ENCODE measurements around the gene EP400. TPM values are rescaled to one million over a fixed set of nuclear protein-coding genes. Genes with fewer than 3 reads are reported as not detected.

EP400 gene, protein sequence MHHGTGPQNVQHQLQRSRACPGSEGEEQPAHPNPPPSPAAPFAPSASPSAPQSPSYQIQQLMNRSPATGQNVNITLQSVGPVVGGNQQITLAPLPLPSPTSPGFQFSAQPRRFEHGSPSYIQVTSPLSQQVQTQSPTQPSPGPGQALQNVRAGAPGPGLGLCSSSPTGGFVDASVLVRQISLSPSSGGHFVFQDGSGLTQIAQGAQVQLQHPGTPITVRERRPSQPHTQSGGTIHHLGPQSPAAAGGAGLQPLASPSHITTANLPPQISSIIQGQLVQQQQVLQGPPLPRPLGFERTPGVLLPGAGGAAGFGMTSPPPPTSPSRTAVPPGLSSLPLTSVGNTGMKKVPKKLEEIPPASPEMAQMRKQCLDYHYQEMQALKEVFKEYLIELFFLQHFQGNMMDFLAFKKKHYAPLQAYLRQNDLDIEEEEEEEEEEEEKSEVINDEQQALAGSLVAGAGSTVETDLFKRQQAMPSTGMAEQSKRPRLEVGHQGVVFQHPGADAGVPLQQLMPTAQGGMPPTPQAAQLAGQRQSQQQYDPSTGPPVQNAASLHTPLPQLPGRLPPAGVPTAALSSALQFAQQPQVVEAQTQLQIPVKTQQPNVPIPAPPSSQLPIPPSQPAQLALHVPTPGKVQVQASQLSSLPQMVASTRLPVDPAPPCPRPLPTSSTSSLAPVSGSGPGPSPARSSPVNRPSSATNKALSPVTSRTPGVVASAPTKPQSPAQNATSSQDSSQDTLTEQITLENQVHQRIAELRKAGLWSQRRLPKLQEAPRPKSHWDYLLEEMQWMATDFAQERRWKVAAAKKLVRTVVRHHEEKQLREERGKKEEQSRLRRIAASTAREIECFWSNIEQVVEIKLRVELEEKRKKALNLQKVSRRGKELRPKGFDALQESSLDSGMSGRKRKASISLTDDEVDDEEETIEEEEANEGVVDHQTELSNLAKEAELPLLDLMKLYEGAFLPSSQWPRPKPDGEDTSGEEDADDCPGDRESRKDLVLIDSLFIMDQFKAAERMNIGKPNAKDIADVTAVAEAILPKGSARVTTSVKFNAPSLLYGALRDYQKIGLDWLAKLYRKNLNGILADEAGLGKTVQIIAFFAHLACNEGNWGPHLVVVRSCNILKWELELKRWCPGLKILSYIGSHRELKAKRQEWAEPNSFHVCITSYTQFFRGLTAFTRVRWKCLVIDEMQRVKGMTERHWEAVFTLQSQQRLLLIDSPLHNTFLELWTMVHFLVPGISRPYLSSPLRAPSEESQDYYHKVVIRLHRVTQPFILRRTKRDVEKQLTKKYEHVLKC (N-terminal part only)
- 10 to 100 TPM in 3 of 4 donors, 1 to 10 TPM in 1; 8.6 to 28.9 (median 12.8) TPM for polyA plus RNA-seq
- long read RNA-seq, donor 1, full-length matches to known transcripts, result 11 of 11 reads
- long read RNA-seq, donor 1, partial matches to known transcripts, result 0 of 11 reads
- long read RNA-seq, donor 1, other reads (novel, unspliced or antisense), result 0 of 11 reads
- long read RNA-seq, donor 2, partial matches to known transcripts, result 0 of 3 reads
- long read RNA-seq, donor 2, other reads (novel, unspliced or antisense), result 0 of 3 reads
- long read RNA-seq, donor 3, partial matches to known transcripts, result 5 of 7 reads
- long read RNA-seq, donor 3, other reads (novel, unspliced or antisense), result 0 of 7 reads
- long read RNA-seq, donor 4, result 0 reads
- long read RNA-seq, donor 5, full-length matches to known transcripts, result 2 of 2 reads
- long read RNA-seq, donor 5, partial matches to known transcripts, result 0 of 2 reads
- long read RNA-seq, donor 5, other reads (novel, unspliced or antisense), result 0 of 2 reads
- long read RNA-seq, donor 6, partial matches to known transcripts, result 0 of 4 reads
- long read RNA-seq, donor 6, other reads (novel, unspliced or antisense), result 0 of 4 reads
- long read RNA-seq, donor 7, result 0 reads
- long read RNA-seq, donor 8, result 0 reads
- long read RNA-seq, donor 9, result 0 reads
- long read RNA-seq, donor 10, full-length matches to known transcripts, result 6 of 22 reads
- long read RNA-seq, donor 10, partial matches to known transcripts, result 16 of 22 reads
- long read RNA-seq, donor 10, other reads (novel, unspliced or antisense), result 0 of 22 reads

DNA sequence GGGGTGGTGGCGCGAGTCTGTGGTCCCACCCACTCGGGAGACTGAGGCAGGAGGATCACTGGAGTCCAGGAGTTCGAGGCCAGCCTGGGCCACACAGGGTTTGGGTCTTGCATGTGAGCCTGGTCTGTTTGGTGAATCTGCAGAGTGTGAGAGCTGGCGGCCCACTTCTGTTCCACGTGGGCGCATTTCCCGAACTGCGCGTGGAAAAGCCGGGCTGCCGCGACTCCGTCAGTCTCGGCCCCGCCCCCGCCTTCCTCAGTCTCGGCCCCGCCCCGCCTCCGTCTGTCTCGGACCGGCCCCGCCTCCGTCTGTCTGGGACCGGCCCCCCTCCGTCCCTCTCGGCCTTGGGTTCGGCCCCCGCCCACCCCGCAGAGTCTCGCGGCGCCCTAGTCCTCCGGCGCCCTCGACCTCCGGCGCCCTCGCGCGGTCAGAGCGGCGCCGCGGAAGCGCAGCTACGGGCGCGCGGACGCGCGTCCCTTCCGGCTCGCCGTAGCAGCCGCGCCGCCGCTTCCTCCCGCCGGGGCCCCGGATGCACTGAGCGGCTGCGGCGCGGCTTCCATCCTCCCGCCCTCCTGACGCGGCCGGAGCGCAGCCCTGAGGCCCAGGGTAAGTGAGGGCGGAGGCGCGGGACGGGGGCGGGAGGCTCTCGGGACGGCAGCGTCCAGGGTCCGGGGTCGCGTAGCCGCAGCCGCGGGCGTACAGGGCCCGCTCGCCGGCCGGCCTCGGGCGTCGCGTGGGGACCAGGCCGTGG is at the start of gene EP400:
EP400 (plus strand) TSS at position 512 of the 751 bp plus-strand sequence. CDS start 10,678 bp downstream, outside the sequence.
- Histone ChIP-seq H3K27ac (ENCODE audit: low read depth in 1 of 3, low read length in 2 of 3) (peak within 1 kb of the TSS; percentile 55 to 85 (median 65)), H3K4me1 (ENCODE audit: control insufficient read depth in 3 of 3, insufficient read depth in 2 of 3, low read depth in 1 of 3, low read length in 2 of 3) (peaks cover 0 to 4% (median 0%) of the 10 kb centered on the region in 3 donors), H3K4me3 (ENCODE audit: low read depth in 1 of 3, low read length in 3 of 3) (peak within 1 kb of the TSS; percentile 78 to 99 (median 94)), H3K9me3 (ENCODE audit: control insufficient read depth in 2 of 2, insufficient read depth in 1 of 2, low read depth in 1 of 2, low read length in 1 of 2) (peaks cover 0 to under 1% of the 10 kb centered on the region in 2 donors), H3K27me3 (ENCODE audit: control insufficient read depth in 3 of 3, insufficient read depth in 3 of 3, low read length in 3 of 3) (no peaks in the 10 kb centered on the region), H3K36me3 (ENCODE audit: control insufficient read depth in 3 of 3, insufficient read depth in 2 of 3, low read depth in 1 of 3, low read length in 3 of 3) (peaks cover 0 to 6% (median 0%) of the 10 kb centered on the region in 3 donors)
- DNase-seq (peak; percentile 94 to 97), FAIRE-seq (no peak)
- 1 to 2% (median 2%) methylated on average over 48 to 97 of the region's 97 CpGs for WGBS, 3 donors

DNA sequence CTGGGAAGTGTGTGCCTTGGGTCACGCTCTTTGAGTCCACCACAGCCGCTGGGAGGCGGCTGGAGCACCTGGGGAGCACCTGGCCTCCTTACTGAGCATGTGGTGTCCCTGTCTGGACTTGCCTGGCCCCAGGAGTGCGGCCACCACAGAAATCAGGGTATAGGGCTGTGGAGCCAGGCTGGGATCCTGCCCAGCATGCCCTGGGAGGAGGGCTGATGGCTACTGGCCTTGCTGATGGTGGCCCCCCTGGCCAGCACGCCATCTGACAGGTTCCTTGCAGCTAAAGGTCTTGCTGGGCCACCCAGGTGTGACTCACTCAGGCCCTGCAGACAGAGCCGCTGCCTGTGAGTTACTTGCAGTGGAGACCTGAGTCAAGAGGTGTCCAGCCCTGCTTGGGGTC is 49.3 kb upstream of the EP400 start:
- 86 to 95% (median 88%) methylated on average over 6 of the region's 6 CpGs for WGBS, 3 donors
- H3K27ac ChIP-seq (ENCODE audit: low read depth in 1 of 3, low read length in 2 of 3), result no peak overlapping the region
- DNase-seq, result no peak
- peaks cover 0 to 13% (median 5%) of the 10 kb centered on the region in 3 donors for H3K4me1 ChIP-seq (ENCODE audit: control insufficient read depth in 3 of 3, insufficient read depth in 2 of 3, low read depth in 1 of 3, low read length in 2 of 3)
- H3K27me3 ChIP-seq (ENCODE audit: control insufficient read depth in 3 of 3, insufficient read depth in 3 of 3, low read length in 3 of 3), result no peaks in the 10 kb centered on the region
- no peaks in the 10 kb centered on the region for H3K9me3 ChIP-seq (ENCODE audit: control insufficient read depth in 2 of 2, insufficient read depth in 1 of 2, low read depth in 1 of 2, low read length in 1 of 2)
- H3K4me3 ChIP-seq (ENCODE audit: low read depth in 1 of 3, low read length in 3 of 3), result no peak overlapping the region
- FAIRE-seq, result no peak
- H3K36me3 ChIP-seq (ENCODE audit: control insufficient read depth in 3 of 3, insufficient read depth in 2 of 3, low read depth in 1 of 3, low read length in 3 of 3), result peaks cover 0 to 53% (median 4%) of the 10 kb centered on the region in 3 donors

DNA sequence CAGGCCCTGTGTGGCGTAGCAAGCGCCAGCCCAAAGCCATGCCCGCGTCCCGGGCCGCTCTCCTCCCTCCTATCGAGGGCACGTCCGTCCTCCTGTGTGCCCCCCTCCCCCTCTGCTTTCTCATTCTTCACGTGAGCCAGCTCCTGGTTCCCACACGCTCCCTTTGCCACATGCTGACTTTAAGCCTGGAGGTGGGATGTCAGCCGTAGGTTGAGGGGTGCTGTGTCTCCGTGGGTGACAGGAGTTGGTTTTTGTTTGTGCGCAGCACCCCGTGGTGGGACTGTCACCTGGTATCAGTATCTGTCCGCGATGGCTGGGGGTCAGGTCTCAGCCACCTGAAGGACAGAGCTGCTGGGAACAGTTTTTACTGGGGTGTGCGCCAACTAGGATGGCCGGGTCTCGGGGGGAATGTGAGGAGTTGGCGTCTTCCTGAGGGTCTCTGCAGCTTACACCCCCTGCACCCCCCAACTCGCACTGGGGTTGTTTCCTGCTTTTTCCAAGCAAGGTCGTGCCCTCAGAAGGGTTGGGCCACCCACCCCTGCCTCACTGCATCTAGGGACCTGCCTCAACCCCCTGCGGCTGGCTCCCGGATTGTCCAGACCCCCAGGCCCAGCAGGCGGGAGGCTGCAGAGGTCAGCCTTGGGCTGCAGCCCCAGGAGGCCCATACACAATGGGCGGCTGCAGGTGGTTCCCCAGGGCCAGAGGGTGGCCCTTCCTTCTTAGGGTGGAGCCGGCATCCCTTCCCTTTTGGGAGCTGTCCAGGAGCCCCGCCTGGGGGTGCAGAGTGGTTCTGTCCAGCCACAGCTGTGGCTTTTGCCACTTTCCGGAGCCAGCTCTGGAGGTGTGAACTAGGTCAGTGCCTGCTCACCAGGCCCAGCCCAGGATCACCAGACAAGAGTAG is 48.1 kb upstream of the EP400 start:
- no peak for FAIRE-seq
- DNase-seq, result no peak
- Histone ChIP-seq H3K4me3 (ENCODE audit: low read depth in 1 of 3, low read length in 3 of 3) (no peak overlapping the region), H3K27ac (ENCODE audit: low read depth in 1 of 3, low read length in 2 of 3) (no peak overlapping the region), H3K9me3 (ENCODE audit: control insufficient read depth in 2 of 2, insufficient read depth in 1 of 2, low read depth in 1 of 2, low read length in 1 of 2) (no peaks in the 10 kb centered on the region), H3K4me1 (ENCODE audit: control insufficient read depth in 3 of 3, insufficient read depth in 2 of 3, low read depth in 1 of 3, low read length in 2 of 3) (peaks cover 0 to 2% (median 2%) of the 10 kb centered on the region in 3 donors), H3K27me3 (ENCODE audit: control insufficient read depth in 3 of 3, insufficient read depth in 3 of 3, low read length in 3 of 3) (no peaks in the 10 kb centered on the region), H3K36me3 (ENCODE audit: control insufficient read depth in 3 of 3, insufficient read depth in 2 of 3, low read depth in 1 of 3, low read length in 3 of 3) (peaks cover 0 to 60% (median 4%) of the 10 kb centered on the region in 3 donors)
- WGBS, 3 donors, result 76 to 84% (median 80%) methylated on average over 30 of the region's 30 CpGs

DNA sequence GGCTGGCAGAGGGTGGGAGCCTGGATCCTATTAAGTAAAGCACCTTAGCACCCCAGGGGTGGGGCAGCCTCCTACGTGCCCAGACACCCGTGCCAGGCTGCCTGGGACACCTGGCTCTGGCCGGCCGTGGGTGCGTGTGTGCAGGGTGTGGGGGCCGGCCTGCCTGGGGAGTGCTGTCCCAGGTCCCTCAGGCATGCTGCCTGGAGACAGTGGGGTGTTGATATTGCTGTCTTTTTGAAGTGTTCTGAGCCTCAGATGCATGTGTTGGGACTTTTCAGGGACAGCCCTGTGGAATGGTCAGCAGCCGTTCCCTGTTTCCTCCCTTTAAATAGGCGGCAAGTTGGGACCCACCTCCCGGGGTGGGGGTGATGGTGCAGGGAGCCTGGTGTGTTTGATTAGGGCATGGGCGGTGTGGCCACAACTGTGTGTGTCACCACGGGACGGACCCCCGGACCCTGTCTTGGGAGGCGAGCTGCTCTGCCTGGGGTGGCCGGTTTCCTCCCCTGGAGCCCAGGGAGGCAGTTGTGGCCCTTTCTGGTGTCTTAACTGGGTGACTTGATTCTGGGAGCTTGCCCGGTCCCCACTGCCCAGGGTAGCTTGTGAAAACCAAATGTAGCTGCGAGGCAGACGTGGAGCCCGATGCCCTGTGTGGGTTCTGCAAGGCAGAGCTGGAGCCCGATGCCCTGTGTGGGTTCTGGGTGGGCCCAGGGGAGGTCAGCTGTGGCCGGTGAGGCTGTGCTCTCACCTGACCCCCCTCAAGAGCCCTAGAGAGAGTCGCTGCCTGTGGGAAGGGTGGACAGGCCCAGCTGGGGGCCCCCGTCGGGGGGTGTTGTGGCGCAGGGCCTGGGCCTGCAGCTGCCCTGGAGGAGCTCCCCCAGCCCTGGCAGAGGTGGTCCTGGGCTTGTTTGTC is 47.2 kb upstream of the EP400 start:
- no peak for DNase-seq
- no peak overlapping the region for H3K4me3 ChIP-seq (ENCODE audit: low read depth in 1 of 3, low read length in 3 of 3)
- 75 to 87% (median 85%) methylated on average over 21 to 25 of the region's 25 CpGs for WGBS, 3 donors
- no peaks in the 10 kb centered on the region for H3K27me3 ChIP-seq (ENCODE audit: control insufficient read depth in 3 of 3, insufficient read depth in 3 of 3, low read length in 3 of 3)
- H3K4me1 ChIP-seq (ENCODE audit: control insufficient read depth in 3 of 3, insufficient read depth in 2 of 3, low read depth in 1 of 3, low read length in 2 of 3), result no peaks in the 10 kb centered on the region
- no peak overlapping the region for H3K27ac ChIP-seq (ENCODE audit: low read depth in 1 of 3, low read length in 2 of 3)
- no peak for FAIRE-seq
- H3K9me3 ChIP-seq (ENCODE audit: control insufficient read depth in 2 of 2, insufficient read depth in 1 of 2, low read depth in 1 of 2, low read length in 1 of 2), result no peaks in the 10 kb centered on the region
- peaks cover 0 to 59% (median 4%) of the 10 kb centered on the region in 3 donors for H3K36me3 ChIP-seq (ENCODE audit: control insufficient read depth in 3 of 3, insufficient read depth in 2 of 3, low read depth in 1 of 3, low read length in 3 of 3)

DNA sequence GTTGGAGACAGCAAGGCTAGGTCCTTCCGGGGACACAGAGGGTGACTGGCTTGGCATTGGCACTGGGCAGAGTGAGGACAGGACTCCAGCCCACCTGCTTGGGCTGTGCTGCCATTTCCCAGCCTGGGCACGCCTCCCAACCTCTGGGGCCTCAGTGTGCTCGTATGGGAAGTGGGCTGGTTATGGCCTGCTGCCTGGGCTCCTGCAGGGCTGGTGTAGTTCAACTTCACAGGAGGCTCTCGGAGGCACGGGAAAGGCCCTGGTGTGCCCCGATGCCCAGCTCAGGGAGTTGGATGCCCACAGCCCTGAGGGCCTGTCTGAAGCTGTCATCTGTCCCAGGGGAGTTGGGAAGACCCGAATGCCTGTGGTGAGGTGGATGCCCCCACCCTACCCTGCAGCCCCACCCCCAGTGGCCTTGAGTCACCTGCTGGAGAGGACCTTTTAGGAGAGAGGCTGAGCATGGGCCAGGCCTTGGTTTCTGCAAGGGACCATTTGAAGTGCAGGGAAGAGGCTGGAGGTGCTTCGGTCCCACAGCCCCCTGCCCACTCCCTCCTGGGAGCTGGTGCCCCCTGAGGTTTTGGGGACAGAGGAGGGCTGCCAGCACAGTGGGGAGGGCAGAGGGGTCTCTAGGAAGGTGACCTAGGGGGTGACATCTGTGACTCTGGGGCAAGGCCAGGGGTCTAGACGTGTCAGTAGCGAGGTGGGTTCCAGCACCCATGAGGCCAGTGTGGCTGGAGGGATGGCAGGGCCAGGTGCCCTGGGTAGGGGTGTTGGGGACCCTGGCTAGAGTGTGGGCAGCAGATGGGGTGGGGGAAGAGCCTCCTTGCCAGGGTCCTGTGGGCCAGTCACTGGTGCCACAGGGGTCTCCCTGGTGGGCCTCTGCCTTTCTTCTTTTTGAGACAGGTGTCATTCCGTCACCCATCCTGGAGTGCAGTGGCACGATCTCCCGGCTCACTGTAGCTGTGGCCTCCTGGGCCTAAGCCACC is 46.2 kb upstream of the EP400 start:
- no peaks in the 10 kb centered on the region for H3K27me3 ChIP-seq (ENCODE audit: control insufficient read depth in 3 of 3, insufficient read depth in 3 of 3, low read length in 3 of 3)
- 89 to 95% (median 89%) methylated on average over 12 to 13 of the region's 13 CpGs for WGBS, 3 donors
- H3K36me3 ChIP-seq (ENCODE audit: control insufficient read depth in 3 of 3, insufficient read depth in 2 of 3, low read depth in 1 of 3, low read length in 3 of 3), result peaks cover 0 to 58% (median 2%) of the 10 kb centered on the region in 3 donors
- H3K4me1 ChIP-seq (ENCODE audit: control insufficient read depth in 3 of 3, insufficient read depth in 2 of 3, low read depth in 1 of 3, low read length in 2 of 3), result no peaks in the 10 kb centered on the region
- DNase-seq (no peak), FAIRE-seq (no peak)
- no peak overlapping the region for H3K27ac ChIP-seq (ENCODE audit: low read depth in 1 of 3, low read length in 2 of 3)
- H3K4me3 ChIP-seq (ENCODE audit: low read depth in 1 of 3, low read length in 3 of 3), result no peak overlapping the region
- H3K9me3 ChIP-seq (ENCODE audit: control insufficient read depth in 2 of 2, insufficient read depth in 1 of 2, low read depth in 1 of 2, low read length in 1 of 2), result no peaks in the 10 kb centered on the region

Data from small intestine (tissue), 16 donors.